Measurements from ENCODE around the gene CEND1.

The CEND1 gene

DNA sequence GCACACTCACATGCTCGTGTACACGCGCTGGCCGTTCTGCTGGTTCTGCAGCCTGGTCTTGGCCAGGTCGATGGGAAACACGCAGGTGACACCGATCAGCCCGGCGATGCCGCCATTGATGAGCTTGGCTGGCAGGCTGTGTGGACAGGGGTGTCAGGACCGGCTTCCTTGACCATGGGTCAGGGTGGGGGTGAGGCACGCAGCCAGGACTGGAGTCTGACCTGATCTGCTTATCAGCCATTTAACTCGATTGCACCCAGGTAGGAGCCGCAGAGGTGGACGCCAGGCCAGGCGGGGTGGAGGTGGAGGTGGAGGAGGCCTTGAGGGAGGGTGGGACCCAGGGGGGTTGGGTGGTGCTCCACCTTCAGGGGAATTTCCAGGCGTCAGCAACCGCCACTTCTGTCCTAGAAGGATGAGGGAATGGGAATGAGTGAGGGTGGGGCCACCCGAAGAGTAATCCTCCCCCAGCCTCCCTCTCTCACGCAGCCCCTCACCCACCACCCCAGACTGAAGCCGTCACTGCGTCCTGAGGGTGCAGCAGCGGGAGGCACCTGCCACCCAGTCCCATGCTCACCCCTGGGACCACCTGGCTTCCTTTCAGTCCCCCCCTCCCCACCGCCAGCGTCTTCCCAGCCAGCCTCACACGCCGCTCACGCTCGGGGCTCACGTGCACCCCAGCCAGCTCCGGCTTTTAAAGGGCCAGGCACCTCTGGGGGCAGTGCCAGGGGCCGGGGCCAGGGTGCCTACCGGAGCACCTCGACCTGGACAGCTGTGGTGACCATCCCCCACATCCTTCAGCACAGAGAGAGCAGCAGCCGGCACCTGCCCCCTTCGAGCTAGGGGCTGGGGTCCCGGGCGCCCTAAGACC, 5.1 kb upstream of the CEND1 start:
- no peak for DNase-seq

DNA sequence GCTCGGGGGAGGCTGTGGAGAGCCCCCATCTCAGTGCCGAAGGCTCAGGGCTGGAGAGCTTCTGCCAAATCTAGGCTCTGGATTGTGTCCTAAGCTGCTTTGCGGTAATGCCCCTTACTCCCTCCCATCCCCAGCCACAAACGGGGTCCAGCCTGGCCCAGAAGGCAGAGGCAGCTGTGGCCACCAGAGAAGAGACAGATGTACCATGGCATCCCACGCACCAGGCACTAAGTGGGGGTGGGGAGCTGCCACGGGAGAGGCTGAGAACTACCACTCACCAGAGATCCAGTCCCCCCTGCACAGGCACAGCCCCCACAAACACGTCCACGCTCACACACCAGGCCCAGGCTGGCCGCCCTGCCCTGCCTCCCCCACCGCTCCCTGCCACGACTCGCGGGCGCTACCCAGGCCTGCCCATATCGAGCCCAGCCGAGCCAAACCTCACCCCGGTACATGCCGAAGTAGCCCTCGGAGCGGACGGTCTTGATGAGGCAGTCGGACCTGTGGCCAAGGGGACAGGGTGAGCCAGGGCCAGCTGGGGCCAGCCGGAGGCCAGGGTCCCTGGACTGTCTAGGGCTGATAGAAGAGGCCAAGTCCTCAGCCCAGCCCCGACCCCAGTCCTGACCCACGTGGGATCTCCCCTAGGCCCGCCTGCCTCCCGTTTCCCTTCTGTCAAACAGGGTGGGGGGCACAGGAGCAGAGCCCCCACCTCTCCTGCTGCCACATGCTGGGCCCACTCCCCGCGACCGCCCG, 4.3 kb upstream of the CEND1 start:
- DNase-seq, result no peak

DNA sequence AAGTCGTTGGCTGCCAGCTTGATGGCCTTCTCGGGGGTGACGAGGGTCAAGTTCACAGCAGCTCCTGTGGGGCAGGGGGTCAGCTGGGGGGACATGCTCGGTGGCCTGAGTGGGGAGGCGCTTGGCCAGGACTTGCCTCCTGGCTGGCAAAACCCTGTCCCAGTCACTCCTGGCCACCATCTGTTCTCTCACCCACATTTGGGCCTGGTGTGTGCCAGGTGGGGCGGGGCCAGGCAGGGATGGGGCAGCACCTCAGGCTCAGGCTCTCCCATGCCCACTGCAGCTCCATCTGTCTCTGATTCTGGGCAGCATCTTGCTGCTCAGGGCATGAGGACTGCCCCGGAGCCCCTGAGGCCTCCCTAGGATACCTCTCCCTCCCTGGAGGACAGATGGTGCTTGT, 3.7 kb upstream of the CEND1 start:
- DNase-seq, result no peak

DNA sequence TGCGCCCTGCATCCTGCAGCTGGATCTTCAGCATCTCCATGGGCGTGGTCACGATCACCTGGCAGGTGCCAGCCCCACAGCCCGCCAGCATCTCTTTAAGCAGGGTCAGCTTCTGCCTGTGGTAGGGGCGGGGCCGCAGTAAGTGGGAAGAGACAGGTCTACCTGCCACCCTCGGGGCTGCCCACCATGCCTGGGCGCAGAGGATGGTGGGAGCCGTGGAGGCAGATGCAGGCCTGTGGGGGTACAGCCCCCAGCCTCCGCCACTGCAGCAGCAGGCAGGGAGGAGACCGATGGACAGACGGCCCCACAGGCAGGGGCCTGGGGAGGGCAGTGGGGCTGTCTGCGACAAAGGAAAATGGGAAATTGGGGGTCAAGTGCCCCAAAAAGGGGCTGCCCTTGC, 3.0 kb upstream of the CEND1 start:
- no peak for DNase-seq

DNA sequence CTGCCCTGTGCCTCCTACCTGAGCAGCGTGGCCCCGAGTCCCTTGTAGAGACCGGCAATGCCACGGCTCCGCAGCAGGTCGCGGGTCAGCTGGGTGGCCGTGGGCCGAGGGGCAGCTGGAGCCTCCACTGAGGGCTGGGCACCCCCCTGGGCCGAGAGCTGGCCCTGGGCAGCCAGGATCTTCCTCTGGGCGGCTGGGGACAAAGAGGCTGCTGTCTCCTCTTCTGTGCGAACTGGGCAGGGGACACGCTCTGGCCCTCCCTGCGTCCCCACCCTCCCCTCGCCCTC, 2.6 kb upstream of the CEND1 start:
- DNase-seq, result no peak

DNA sequence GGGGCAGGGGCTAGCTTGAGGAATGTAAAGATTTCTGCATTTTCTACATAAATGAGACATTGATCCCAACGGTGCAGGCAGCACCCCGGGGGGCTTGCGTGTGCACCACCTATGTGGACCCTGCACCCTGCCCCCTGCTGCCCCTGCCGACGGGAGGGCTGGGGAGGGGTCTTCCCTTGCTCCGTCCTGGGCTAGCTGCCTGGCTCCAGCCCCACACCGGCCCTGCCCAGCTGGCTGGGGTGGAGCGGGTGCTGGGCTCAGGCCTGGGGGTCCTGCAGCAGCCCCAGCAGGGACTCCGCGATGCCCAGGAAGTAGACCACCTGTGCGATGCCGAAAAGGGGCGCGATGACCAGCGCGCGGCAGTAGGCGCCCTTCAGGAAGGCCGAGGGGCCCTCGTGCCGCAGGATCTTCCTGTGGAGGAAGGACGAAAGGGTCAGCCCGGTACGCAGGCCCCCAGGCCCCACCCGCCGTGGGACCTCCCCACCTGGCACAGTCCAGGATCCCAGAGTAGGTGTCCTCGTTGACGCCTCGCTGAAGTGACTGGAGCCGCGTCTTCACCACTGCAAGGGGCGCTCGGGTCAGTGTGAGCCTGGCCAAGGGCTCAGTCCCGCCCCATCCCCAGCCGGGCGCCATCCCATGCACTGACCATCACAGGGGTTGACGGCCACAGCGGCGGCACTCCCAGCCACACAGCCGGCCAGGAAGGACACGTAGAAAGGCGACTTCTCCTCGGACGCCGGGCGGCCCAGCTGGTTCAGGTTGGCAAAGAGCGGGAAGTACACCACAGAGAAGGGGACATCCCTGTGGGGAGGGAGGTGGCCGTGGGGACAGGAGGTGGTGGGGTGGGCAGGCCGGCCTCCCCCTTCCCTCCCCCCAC, 2.0 kb upstream of the CEND1 start:
- no peak for DNase-seq

DNA sequence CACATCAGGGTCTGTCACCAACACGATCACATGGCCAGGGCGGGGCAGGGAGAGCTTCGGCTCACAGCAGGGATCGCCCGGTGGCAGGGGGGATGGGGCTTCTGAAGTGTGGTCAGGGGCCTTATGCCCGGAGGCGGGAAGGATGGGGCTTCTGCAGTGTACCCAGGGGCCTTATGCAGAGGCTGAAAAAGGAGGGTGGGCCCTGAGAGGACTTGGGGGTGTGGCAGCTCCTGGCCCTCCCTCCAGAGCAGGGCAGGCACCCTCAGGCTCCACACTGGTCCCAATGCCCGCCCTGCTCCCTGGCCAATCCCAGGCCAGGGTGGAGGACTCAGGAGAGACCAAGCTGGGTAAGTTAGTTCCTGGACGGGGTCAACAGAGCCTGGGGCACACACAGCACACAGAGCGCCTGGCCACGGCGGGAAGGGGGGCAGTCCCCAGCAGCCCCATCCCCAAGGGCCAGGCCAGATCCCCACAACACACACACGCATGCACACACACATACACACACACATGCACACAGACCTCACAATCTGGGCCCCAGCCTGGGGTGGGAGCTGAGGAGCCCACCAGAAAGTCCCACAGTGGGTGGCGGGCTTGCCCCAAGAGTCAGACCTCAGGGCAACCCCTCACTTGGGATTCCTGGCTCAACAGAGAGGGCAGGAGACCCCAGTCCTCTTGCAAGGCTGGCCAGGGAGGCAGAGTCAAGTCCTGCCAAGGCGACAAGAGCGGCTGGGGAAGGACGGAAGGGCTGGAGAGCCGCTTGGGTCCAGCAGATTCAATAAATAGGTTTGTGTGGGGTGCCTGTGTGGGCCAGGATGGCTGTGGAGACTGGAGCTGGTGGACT, 1.1 kb upstream of the CEND1 start:
- DNase-seq, result no peak

DNA sequence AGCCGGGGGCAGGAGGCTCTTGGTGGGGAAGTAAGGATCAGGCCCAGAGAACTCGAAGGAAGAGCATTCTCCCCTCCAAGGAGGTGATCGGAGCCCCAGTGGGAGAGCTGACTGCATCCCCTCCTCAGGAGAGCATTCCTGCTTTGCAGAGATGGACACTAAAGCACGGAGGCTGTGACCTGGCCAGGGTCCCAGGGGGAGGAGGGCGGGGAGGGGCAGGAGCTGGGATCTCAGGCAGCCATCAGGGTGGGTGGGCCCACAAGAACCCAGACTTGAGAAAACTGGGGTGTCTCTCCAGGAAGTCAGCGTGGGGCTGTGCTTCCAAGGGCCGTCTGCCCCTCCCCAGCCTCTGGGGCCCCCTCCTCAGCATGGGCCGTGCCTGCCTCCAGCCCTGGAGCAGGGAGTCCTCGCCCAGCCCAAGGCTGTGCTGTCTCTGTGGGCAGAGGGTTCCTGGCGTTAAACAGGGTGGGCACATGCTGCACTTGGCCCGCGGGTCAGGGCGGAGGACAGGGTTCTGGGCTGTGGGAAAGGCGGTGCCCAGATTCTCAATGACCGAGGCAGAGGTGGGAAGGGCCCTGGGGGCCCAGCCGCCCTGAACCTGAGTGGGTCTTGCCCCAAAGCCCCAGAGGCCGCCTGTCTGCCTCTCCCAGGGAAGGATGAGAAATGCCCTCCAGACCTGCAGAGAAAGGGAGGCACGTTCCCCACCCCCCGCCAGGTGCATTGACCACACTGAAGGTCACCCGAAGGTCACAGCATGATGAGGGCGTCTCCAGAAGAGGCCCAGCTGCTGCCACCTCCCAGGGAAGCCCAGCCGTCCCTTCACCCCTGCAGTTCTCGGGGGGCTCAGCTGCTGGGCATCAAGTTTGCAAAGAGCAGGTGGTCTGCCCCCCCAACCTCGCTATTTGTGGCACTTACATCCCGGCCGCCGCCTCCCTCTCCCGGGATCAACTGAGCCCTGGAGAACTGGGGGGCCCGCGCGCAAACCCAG, 643 bp downstream of the CEND1 start:
- no peak for DNase-seq

DNA sequence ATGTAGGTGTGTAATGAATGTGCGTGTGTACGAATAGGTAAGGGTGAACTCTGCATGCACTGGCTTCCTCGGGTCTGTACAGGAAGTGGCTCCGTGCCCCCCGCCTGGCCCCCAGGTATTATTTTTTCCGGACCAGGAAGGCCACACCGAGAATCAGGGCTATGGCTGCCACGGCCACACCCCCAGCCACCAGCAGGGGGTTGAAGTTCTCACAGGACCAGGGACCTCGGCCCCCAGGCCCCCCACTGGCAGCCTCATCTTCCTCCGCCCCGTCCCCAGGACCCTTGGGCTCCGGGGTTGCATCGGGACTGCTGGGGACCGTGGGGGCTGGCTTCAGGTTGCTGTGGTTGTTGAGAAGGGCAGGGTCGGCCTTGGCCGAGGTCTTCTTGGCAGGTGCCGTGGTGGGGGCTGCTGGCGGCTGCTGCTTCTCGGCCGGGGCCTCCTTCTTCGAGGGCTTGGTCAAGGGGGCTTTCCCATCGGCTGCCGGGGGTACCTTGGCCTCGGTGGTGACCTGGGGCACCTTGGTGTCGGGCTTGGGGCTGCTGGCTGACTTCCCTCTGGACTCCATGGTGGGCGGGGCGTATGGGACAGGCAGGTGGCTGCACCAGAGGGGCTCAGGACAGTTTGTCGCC, 1.8 kb downstream of the CEND1 start:
- DNase-seq, result no peak

DNA sequence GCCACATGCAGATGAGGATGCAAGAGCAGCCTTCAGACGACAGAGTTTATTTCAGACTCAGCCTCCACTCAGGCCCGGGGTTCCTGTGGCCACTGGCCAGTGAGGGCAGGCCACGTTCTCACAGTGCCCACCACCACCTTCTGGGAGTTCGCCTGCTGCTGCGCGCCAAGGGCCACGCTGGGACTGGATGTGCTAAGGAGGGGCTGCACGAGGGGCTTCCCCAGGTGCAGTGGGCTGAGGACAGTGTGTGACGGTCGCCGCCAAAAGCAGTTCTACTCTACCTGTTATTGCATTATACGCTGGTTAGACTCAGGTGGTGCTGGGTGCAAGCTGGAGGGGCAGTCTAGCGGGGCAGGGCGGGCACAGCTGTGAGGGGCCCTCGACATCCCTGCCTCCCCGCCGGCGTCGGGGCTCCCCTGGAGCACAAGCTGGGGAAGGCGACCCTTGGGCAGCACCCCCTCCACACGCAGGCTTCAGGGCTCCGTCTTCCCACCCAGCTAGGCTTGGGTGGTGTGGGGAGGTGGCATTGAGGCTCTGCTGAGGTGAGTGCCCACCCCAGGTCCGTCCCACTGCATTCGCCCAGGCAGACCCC, 2.7 kb downstream of the CEND1 start:
- no peak for DNase-seq

DNA sequence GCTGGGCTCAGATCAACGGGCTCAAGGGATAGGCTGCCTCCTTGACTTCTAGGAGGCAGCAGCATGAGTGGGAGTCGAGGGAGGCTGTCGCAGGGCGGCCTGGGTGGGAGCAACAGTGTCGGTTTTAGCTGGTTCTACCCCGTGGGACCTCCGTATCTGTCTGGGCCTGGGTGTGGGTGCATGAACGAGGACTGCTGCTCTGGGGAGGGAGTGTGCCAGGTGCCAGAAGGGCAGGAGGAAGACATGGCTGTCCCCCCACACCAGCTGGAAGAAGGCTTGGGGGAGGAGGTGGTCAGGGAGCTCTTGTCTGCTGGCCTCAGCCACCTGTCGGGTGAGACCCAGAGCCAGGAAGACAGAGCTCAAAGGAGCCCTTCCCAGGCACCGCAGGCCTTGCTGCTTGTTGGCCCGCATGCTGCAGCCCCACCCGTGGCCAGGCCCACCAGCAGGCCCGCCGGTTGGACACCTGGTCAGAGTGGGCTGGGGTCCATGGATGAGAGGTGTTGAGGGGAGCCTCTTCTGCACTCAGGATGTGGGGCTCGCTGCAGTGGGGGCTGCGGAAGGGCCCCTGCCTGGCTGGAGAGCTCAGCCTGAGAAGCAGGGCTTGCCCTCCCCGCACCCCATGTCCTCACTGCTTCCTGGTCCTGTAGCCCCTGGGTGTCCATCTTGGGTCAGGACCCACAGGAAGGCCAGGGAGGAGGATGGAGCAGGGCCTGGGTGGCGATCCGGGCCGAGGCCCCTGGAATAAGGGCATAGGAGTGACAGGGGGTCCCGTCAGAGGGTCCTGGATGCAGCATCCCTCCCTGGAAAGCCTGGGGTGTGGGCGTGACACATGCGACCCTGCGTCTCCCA, 3.4 kb downstream of the CEND1 start:
- no peak for DNase-seq

DNA sequence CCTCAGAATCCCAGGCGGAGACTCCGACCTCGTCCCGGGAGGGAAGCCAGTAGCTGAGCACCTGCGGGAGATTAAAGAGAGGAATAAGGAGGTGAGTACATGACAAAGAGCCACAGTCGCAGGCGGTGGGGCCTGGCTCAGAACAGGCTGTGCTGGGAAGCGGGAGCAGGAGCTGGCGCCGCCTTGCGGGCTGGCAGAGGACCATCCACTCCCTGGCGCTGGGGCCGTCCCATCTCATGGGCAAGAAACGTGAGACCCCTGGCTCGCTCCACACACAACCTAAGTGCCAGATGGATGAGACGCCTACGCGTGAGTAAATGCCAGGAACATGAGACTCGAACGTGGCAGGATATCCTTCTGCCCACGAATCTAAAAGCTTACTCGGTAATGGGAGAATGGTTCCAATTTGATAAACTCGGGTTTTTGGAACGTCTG, 6.3 kb downstream of the CEND1 start:
- peak; percentile 81 for DNase-seq

DNA sequence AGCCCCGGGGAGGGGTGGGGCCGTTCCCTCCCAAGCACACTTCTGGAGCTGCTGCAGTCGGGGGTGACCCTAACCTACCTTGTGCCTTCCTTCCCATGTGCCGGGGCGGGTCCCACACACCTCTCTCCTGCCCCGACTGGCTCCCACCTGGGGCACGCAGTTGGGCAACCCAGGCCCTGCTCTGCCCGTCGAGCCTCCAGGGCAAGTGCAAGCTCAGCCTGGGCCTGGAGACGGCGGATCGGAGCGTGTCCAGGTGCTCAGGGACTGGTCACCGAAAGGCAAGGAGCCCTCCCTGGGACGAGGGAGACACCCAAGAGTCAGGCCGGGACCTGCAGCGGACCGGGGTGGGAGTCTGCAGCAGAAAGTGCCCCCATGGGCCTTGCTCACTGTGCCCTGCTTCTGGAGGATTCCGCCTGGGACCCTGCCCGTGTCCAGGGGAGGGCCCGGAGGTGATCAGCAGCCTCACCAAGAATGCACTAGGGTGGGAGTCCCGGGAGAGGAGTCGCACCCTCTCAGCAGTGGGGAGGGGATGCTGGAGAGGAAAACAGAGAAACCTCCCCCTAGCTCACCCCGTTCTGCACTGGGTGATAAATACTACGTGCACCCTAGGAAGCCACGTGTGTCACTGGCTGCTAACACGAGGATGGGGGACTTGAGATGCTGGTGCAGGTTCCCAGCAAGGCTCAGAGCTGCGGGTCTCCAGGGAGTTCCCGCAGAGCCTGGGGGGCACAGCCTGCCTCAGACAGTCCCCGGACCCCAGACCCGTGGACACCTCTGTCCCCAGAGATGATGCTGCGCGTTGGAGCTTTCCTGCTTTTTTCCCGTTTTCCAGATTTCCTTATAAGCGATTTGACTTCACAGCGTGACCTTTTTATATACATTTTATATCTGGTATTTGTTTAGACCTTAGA, 7.4 kb downstream of the CEND1 start:
- DNase-seq, result no peak

DNA sequence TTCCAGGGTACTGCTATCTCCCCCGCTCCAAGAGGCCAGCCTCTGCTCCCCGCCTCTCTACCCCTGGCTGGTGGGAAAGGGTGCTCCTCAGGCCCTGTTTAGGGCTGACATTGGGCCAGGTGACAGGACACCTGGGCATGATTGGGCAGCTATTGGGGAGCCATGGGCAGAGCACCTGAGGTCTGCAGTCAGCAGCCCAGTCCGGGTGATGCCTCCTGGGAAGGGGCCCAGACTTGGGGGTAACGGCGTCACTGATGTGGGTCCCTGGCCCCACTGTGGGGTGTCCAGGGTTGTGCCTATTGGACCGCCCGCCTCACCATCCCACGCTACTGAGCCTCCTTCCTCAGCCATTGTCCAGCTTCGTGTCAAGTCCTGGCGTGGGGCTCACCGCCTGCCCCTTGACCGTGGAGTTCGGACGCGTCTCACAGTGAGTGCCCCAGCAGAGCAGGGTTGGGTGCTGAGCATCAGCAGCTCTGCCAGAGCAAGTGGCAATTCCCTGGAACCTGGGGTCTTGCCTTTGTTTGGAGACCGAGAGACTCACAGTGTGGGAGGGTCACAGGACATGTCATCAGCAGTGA, 9.8 kb downstream of the CEND1 start:
- no peak for DNase-seq

DNA sequence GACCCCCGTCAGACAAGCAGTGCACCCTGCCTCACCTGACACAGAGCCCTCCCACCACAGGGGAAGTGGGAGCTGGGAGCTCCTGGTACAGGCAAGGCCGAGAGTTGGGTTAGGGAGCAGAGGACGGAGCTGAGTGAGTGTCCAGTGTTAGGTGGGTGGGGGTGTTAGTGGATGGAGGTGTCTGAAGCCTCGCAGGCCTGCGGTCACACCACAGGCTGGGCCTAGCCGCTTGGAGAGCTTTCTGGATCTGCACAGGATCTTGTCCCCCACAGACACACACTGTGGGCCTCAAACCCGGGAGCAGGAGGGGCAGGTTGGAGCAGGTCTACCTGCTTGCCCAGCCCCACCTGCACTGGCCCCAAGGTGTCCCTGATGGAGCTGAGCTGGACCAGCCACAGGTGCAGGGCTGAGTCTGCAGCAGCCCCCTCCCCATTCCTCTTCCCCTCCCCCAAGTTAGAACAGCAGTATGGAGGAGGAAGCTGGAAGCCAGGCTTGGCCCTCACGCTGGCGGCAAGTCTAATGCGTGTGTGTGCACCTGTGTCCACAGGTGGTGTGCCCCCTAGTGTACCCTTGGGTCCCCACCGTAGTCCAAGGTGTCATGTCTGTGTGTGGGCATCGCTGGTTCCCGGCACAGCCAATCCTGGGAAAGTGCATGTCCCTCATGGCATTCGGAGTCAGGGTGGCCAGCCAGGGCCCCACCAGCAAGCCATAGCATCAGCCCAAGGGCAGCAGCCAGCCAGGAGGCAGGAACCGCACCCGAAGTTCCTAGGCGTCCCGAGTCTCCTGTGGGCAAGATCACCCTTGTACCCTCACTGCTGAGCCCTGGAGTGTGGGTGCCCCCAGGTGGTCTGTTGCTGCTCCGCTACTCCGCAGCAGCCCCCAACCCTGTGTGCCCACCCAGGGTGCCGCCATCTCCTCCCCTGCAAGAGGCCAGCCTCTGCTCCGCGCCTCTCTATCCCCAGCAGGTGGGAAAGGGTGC, 10.6 kb downstream of the CEND1 start:
- no peak for DNase-seq
